GM06990 (cell line): ENCODE results near the gene MOSMO.

Source experiments
- DNase-seq: peaks from one replicate; pipeline ENCODE4 v3.0.0-alpha.2; 2011; ENCODE audit not compliant: insufficient read length; ENCODE audit errors: extremely low read depth
- H3K27me3 ChIP-seq: replicated peaks from 2 replicates; pipeline ENCODE4 v1.6.0; 2011; ENCODE audit warnings: low read length; ENCODE audit not compliant: control insufficient read depth, insufficient read depth
- H3K36me3 ChIP-seq: 2 replicates; pipeline ENCODE4 v1.5.1; 2011; ENCODE audit warnings: low read length; ENCODE audit not compliant: control insufficient read depth, insufficient read depth
- H3K4me3 ChIP-seq: replicated peaks from 2 replicates; pipeline ENCODE4 v1.5.1; 2011; ENCODE audit warnings: low read depth, mild to moderate bottlenecking, control low read depth, low read length
- CTCF ChIP-seq: IDR thresholded peaks from 2 replicates; pipeline ENCODE4 v1.5.1; 2011; ENCODE audit warnings: low read length, control low read depth, mild to moderate bottlenecking, inconsistent platforms; ENCODE audit not compliant: insufficient read depth, poor library complexity, severe bottlenecking

Gene MOSMO

GRCh38 chr16:22054847-22055590, 47.1 kb downstream of the MOSMO start:
- H3K27me3 ChIP-seq = no peaks in the 10 kb centered on the region

GRCh38 chr16:22055881-22056280, 48.0 kb downstream of the MOSMO start:
- H3K36me3 ChIP-seq = no peaks in the 10 kb centered on the region

More at GRCh38 chr16:22054847-22055590, 47.1 kb downstream of the MOSMO start:
- no peak for DNase-seq
- Histone ChIP-seq H3K4me3 (no peak overlapping the region), H3K36me3 (no peaks in the 10 kb centered on the region)
- no peak for TF ChIP-seq CTCF

GRCh38 chr16:22063888-22064467, 56.1 kb downstream of the MOSMO start:
- no peaks in the 10 kb centered on the region for H3K36me3 ChIP-seq
- H3K4me3 ChIP-seq = no peak overlapping the region
- no peak for DNase-seq
- no peak for TF ChIP-seq CTCF
- no peaks in the 10 kb centered on the region for H3K27me3 ChIP-seq

More at GRCh38 chr16:22055881-22056280, 48.0 kb downstream of the MOSMO start:
- TF ChIP-seq CTCF = no peak
- H3K27me3 ChIP-seq = no peaks in the 10 kb centered on the region
- no peak overlapping the region for H3K4me3 ChIP-seq
- DNase-seq = no peak

GRCh38 chr16:22065252-22065651, 57.3 kb downstream of the MOSMO start:
- TF ChIP-seq CTCF = no peak
- Histone ChIP-seq H3K4me3 (no peak overlapping the region), H3K27me3 (no peaks in the 10 kb centered on the region), H3K36me3 (no peaks in the 10 kb centered on the region)
- DNase-seq = no peak

- no peak for DNase-seq
- no peak overlapping the region for H3K4me3 ChIP-seq
- no peaks in the 10 kb centered on the region for H3K36me3 ChIP-seq
- no peak for TF ChIP-seq CTCF
- H3K27me3 ChIP-seq = no peaks in the 10 kb centered on the region
Measured at GRCh38 chr16:22070361-22071330, 62.7 kb downstream of the MOSMO start.
